ENCODE results near the gene AP4S1. TPM values are rescaled to one million over a fixed set of nuclear protein-coding genes. Genes with fewer than 3 reads are reported as not detected.
"Not testable (repeated sequence)": the region's sequence is repeated elsewhere in the genome, so short reads cannot be mapped to it uniquely, and the experiment has no call there.

Gene AP4S1
- total and polyA plus RNA-seq, 2 donors = 9.9 to 13.0 TPM

DNA sequence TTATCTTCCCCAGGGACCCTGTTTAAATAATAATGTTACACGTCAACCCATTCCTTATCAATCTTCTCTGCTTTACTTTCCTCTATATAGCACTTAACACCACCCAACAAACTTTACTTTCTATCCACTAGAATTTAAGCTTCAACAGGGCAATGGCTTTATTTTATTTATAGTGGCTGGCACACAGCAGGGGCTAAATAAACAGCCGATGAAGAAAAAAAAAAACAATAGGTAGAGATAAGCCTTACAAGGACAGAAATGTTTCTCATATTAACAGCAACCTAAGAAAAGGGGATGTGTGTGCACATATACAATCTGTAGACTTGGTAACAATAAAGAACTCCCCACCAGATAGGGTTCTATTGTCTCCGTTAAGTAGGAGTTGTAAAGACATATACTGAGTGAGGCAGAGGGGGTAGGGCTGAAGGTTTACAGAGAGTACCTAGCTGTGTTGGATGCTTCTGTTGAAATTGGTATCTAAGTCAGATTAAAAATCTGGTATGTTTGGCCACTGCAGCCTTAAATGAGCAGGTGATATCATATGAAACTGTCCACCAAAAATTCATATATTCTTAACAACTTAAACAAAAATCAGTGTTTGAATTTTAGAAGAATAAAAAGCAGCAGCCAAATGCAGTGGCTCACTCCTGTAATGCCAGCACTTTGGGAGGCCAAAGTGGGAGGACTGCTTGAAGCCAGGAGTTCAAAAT is 24.7 kb upstream of the AP4S1 start:
- no peaks in the 10 kb centered on the region for H3K4me1 ChIP-seq (ENCODE audit: control insufficient read depth in 2 of 2, insufficient read depth in 2 of 2, low read length in 2 of 2)
- H3K27me3 ChIP-seq (ENCODE audit: control insufficient read depth in 2 of 2, insufficient read depth in 1 of 2, low read length in 1 of 2) = no peaks in the 10 kb centered on the region
- H3K9me3 ChIP-seq (ENCODE audit: control insufficient read depth in 2 of 2, insufficient read depth in 1 of 2, low read length in 1 of 2) = peaks cover 1 to 3% of the 10 kb centered on the region in 2 donors
- no peak for DNase-seq (ENCODE audit: low read depth in 6 of 9, low spot score in 9 of 9)
- H3K4me3 ChIP-seq (ENCODE audit: low read length in 2 of 2) = no peak overlapping the region
- no peak overlapping the region for H3K27ac ChIP-seq (ENCODE audit: low read depth in 1 of 2, low read length in 1 of 2)
- WGBS = 96% methylated on average over 3 of the region's 3 CpGs
- peaks cover 2 to 4% of the 10 kb centered on the region in 2 donors for H3K36me3 ChIP-seq (ENCODE audit: control insufficient read depth in 2 of 2, insufficient read depth in 2 of 2, low read length in 1 of 2)

GRCh38 chr14:31001339-31001658 is 24.1 kb upstream of the AP4S1 start:
- no peak for DNase-seq (ENCODE audit: low read depth in 6 of 9, low spot score in 9 of 9)
- H3K4me1 ChIP-seq (ENCODE audit: control insufficient read depth in 2 of 2, insufficient read depth in 2 of 2, low read length in 2 of 2) = no peaks in the 10 kb centered on the region
- H3K27ac ChIP-seq (ENCODE audit: low read depth in 1 of 2, low read length in 1 of 2) = no peak overlapping the region
- H3K36me3 ChIP-seq (ENCODE audit: control insufficient read depth in 2 of 2, insufficient read depth in 2 of 2, low read length in 1 of 2) = peaks cover 2 to 4% of the 10 kb centered on the region in 2 donors
- H3K4me3 ChIP-seq (ENCODE audit: low read length in 2 of 2) = no peak overlapping the region
- peaks cover 1 to 3% of the 10 kb centered on the region in 2 donors for H3K9me3 ChIP-seq (ENCODE audit: control insufficient read depth in 2 of 2, insufficient read depth in 1 of 2, low read length in 1 of 2)
- over 99% methylated on average over 6 of the region's 6 CpGs for whole genome bisulfite sequencing
- H3K27me3 ChIP-seq (ENCODE audit: control insufficient read depth in 2 of 2, insufficient read depth in 1 of 2, low read length in 1 of 2) = no peaks in the 10 kb centered on the region

DNA sequence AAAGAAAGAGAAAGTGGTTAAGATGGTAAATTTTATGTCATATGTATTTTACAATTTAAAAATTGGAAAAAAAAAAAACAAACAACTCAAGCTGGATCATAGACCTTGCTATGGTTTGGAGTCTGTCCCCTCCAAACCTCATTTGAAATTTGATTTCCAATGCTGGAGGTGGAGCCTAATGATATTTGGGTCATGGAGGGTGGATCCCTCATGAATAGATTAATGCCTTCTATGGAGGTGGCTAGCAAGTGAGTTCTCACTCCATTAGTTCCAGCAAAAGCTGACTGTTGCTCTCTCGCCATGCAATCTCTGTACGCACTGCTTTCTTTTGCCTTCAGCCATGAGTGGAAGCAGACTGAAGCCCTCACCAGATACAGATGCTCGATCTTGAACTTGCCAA is 22.2 kb upstream of the AP4S1 start:
- H3K9me3 ChIP-seq (ENCODE audit: control insufficient read depth in 2 of 2, insufficient read depth in 1 of 2, low read length in 1 of 2) = peaks cover 0 to 1% of the 10 kb centered on the region in 2 donors
- WGBS = 96% methylated on average over 3 of the region's 3 CpGs
- no peaks in the 10 kb centered on the region for H3K27me3 ChIP-seq (ENCODE audit: control insufficient read depth in 2 of 2, insufficient read depth in 1 of 2, low read length in 1 of 2)
- no peak overlapping the region for H3K4me3 ChIP-seq (ENCODE audit: low read length in 2 of 2)
- DNase-seq (ENCODE audit: low read depth in 6 of 9, low spot score in 9 of 9) = no peak
- no peaks in the 10 kb centered on the region for H3K4me1 ChIP-seq (ENCODE audit: control insufficient read depth in 2 of 2, insufficient read depth in 2 of 2, low read length in 2 of 2)
- H3K36me3 ChIP-seq (ENCODE audit: control insufficient read depth in 2 of 2, insufficient read depth in 2 of 2, low read length in 1 of 2) = peaks cover 2 to 4% of the 10 kb centered on the region in 2 donors
- H3K27ac ChIP-seq (ENCODE audit: low read depth in 1 of 2, low read length in 1 of 2) = no peak overlapping the region

DNA sequence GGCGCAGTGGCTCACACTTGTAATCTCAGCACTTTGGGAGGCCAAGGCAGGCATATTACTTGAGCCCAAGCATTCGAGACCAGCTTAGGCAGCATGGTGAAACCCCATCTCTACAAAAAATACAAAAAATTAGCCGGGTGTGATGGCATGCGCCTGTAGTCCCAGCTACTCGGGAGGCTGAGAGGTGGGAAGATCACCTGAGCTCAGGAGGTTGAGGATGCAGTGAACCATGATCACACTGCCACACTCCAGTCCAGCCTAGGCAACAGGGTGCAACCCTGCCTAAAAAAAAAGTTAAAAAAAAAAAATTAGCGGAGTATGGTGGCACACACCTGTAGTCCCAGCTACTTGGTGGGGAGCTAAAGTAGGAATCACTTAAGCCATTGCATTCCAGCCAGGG is 21.4 kb upstream of the AP4S1 start:
- not testable (repeated sequence) for DNase-seq (ENCODE audit: low read depth in 6 of 9, low spot score in 9 of 9); H3K4me3 ChIP-seq (ENCODE audit: low read length in 2 of 2); H3K9me3 ChIP-seq (ENCODE audit: control insufficient read depth in 2 of 2, insufficient read depth in 1 of 2, low read length in 1 of 2); H3K36me3 ChIP-seq (ENCODE audit: control insufficient read depth in 2 of 2, insufficient read depth in 2 of 2, low read length in 1 of 2); H3K4me1 ChIP-seq (ENCODE audit: control insufficient read depth in 2 of 2, insufficient read depth in 2 of 2, low read length in 2 of 2); H3K27ac ChIP-seq (ENCODE audit: low read depth in 1 of 2, low read length in 1 of 2); H3K27me3 ChIP-seq (ENCODE audit: control insufficient read depth in 2 of 2, insufficient read depth in 1 of 2, low read length in 1 of 2)
- WGBS = 98% methylated on average over 6 of the region's 6 CpGs

DNA sequence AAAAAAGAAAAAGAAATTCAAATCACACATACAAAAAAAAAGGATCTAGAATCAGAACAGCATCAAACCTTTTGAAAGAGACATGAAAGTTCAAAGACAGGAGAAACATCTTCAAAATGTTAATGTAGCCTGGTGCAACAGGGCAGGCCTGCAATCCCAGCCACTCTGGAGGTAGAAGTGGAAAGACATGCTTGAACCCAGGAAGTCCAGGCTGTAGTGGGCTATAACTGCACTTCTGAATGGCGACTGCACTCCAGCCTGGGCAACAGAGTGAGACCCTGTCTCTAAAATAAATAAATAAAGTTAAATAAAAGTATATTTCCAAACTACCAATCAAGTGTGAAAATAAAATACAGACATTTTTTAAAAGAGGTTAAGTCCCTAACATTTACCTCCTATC is 18.7 kb upstream of the AP4S1 start:
- H3K27me3 ChIP-seq (ENCODE audit: control insufficient read depth in 2 of 2, insufficient read depth in 1 of 2, low read length in 1 of 2) = no peaks in the 10 kb centered on the region
- no peaks in the 10 kb centered on the region for H3K9me3 ChIP-seq (ENCODE audit: control insufficient read depth in 2 of 2, insufficient read depth in 1 of 2, low read length in 1 of 2)
- 100% methylated on average over 1 of the region's 1 CpG for WGBS
- H3K27ac ChIP-seq (ENCODE audit: low read depth in 1 of 2, low read length in 1 of 2) = no peak overlapping the region
- no peak overlapping the region for H3K4me3 ChIP-seq (ENCODE audit: low read length in 2 of 2)
- no peaks in the 10 kb centered on the region for H3K4me1 ChIP-seq (ENCODE audit: control insufficient read depth in 2 of 2, insufficient read depth in 2 of 2, low read length in 2 of 2)
- peaks cover 0 to 4% of the 10 kb centered on the region in 2 donors for H3K36me3 ChIP-seq (ENCODE audit: control insufficient read depth in 2 of 2, insufficient read depth in 2 of 2, low read length in 1 of 2)
- no peak for DNase-seq (ENCODE audit: low read depth in 6 of 9, low spot score in 9 of 9)

- Histone ChIP-seq H3K27me3 (ENCODE audit: control insufficient read depth in 2 of 2, insufficient read depth in 1 of 2, low read length in 1 of 2) (no peaks in the 10 kb centered on the region), H3K9me3 (ENCODE audit: control insufficient read depth in 2 of 2, insufficient read depth in 1 of 2, low read length in 1 of 2) (no peaks in the 10 kb centered on the region), H3K4me1 (ENCODE audit: control insufficient read depth in 2 of 2, insufficient read depth in 2 of 2, low read length in 2 of 2) (no peaks in the 10 kb centered on the region), H3K27ac (ENCODE audit: low read depth in 1 of 2, low read length in 1 of 2) (no peak overlapping the region), H3K4me3 (ENCODE audit: low read length in 2 of 2) (no peak overlapping the region), H3K36me3 (ENCODE audit: control insufficient read depth in 2 of 2, insufficient read depth in 2 of 2, low read length in 1 of 2) (peaks cover 3 to 6% of the 10 kb centered on the region in 2 donors)
- DNase-seq (ENCODE audit: low read depth in 6 of 9, low spot score in 9 of 9) = no peak
- 95% methylated on average over 3 of the region's 3 CpGs for WGBS
Measured at GRCh38 chr14:31009836-31010574, 15.4 kb upstream of the AP4S1 start.

DNA sequence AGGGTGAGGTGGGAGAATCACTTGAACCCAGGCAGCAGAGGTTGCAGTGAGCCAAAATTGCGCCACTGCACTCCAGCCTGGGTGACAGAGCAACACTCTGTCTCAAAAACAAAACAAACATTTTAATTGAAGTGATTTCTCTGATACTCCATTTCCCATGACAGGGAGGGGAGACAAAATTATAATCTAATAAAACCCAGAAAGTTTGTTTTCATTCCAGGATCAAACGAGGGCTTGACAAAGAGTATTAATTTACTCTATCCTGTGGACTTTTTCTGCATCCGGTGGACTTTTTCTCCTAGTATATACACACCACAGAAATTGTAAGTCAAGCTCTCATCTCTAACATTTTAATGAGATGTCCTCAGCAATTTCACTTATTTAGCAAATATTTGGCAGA is 14.5 kb upstream of the AP4S1 start:
- WGBS = 98% methylated on average over 3 of the region's 3 CpGs
- Histone ChIP-seq H3K4me3 (ENCODE audit: low read length in 2 of 2) (no peak overlapping the region), H3K27me3 (ENCODE audit: control insufficient read depth in 2 of 2, insufficient read depth in 1 of 2, low read length in 1 of 2) (no peaks in the 10 kb centered on the region), H3K36me3 (ENCODE audit: control insufficient read depth in 2 of 2, insufficient read depth in 2 of 2, low read length in 1 of 2) (peaks cover 3 to 6% of the 10 kb centered on the region in 2 donors), H3K4me1 (ENCODE audit: control insufficient read depth in 2 of 2, insufficient read depth in 2 of 2, low read length in 2 of 2) (no peaks in the 10 kb centered on the region), H3K9me3 (ENCODE audit: control insufficient read depth in 2 of 2, insufficient read depth in 1 of 2, low read length in 1 of 2) (no peaks in the 10 kb centered on the region), H3K27ac (ENCODE audit: low read depth in 1 of 2, low read length in 1 of 2) (no peak overlapping the region)
- no peak for DNase-seq (ENCODE audit: low read depth in 6 of 9, low spot score in 9 of 9)

DNA sequence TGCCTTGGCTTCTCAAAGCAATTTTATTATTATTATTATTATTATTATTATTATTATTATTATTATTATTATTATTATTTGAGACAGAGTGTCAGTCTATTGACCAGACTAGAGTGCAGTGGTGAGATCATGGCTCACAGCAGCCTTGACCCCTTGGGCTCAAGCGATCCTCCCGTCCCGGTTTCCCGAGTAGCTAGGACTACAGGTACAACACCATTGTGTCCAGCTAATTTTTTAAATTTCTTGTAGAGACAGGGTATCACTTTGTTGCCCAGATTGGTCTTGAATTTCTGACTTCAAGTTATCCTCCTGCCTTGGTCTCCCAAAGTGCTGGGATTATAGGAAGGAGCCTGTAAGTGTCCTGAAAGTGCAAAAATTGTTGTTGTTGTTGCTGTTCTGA is 11.6 kb upstream of the AP4S1 start:
- 98% methylated on average over 4 of the region's 4 CpGs for WGBS
- H3K27me3 ChIP-seq (ENCODE audit: control insufficient read depth in 2 of 2, insufficient read depth in 1 of 2, low read length in 1 of 2) = no peaks in the 10 kb centered on the region
- no peaks in the 10 kb centered on the region for H3K4me1 ChIP-seq (ENCODE audit: control insufficient read depth in 2 of 2, insufficient read depth in 2 of 2, low read length in 2 of 2)
- no peak overlapping the region for H3K4me3 ChIP-seq (ENCODE audit: low read length in 2 of 2)
- H3K36me3 ChIP-seq (ENCODE audit: control insufficient read depth in 2 of 2, insufficient read depth in 2 of 2, low read length in 1 of 2) = peaks cover 7 to 9% of the 10 kb centered on the region in 2 donors
- no peak for DNase-seq (ENCODE audit: low read depth in 6 of 9, low spot score in 9 of 9)
- H3K9me3 ChIP-seq (ENCODE audit: control insufficient read depth in 2 of 2, insufficient read depth in 1 of 2, low read length in 1 of 2) = no peaks in the 10 kb centered on the region
- no peak overlapping the region for H3K27ac ChIP-seq (ENCODE audit: low read depth in 1 of 2, low read length in 1 of 2)

DNA sequence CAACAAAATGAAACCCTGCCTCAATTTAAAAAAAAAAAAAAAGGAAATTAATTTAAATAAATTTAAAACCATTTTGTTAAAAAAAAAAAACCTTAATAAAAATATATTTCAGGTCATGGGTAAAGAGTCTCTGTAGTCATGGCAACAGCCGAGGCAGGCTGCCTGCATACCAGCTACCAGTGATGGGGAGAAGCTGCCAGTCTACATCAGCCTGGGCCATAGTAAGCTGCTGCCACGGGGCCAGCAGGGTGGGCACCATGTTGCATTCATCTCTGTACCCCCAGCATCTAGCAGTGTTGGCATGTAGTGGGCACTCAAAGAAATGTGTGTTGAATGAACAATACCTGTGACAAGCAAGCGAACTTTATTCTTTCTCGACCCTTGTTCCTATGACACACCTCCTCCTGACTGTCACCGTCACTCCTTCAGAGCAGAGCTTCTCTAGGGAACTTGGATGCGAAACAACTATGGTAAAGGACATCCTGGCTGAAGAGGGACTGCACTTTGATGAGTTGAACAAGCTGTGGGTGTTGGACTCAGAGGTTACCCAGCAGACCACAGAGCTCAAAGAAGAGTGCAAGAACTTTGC is 7.3 kb upstream of the AP4S1 start:
- Histone ChIP-seq H3K4me1 (ENCODE audit: control insufficient read depth in 2 of 2, insufficient read depth in 2 of 2, low read length in 2 of 2) (no peaks in the 10 kb centered on the region), H3K27ac (ENCODE audit: low read depth in 1 of 2, low read length in 1 of 2) (no peak overlapping the region), H3K27me3 (ENCODE audit: control insufficient read depth in 2 of 2, insufficient read depth in 1 of 2, low read length in 1 of 2) (no peaks in the 10 kb centered on the region), H3K4me3 (ENCODE audit: low read length in 2 of 2) (no peak overlapping the region), H3K9me3 (ENCODE audit: control insufficient read depth in 2 of 2, insufficient read depth in 1 of 2, low read length in 1 of 2) (no peaks in the 10 kb centered on the region), H3K36me3 (ENCODE audit: control insufficient read depth in 2 of 2, insufficient read depth in 2 of 2, low read length in 1 of 2) (peaks cover 3 to 4% of the 10 kb centered on the region in 2 donors)
- WGBS = 90% methylated on average over 6 of the region's 6 CpGs
- DNase-seq (ENCODE audit: low read depth in 6 of 9, low spot score in 9 of 9) = no peak

Measured in thymus (tissue), 11 donors.